Measurements from ENCODE around the gene CADM3.

The CADM3 gene

GRCh38 chr1:159173320-159173719 lies 1.9 kb downstream of the CADM3 start:
- H3K4me3 ChIP-seq (ENCODE audit: low read depth, low read length), result no peak overlapping the region
- TF ChIP-seq, protein P1, sequence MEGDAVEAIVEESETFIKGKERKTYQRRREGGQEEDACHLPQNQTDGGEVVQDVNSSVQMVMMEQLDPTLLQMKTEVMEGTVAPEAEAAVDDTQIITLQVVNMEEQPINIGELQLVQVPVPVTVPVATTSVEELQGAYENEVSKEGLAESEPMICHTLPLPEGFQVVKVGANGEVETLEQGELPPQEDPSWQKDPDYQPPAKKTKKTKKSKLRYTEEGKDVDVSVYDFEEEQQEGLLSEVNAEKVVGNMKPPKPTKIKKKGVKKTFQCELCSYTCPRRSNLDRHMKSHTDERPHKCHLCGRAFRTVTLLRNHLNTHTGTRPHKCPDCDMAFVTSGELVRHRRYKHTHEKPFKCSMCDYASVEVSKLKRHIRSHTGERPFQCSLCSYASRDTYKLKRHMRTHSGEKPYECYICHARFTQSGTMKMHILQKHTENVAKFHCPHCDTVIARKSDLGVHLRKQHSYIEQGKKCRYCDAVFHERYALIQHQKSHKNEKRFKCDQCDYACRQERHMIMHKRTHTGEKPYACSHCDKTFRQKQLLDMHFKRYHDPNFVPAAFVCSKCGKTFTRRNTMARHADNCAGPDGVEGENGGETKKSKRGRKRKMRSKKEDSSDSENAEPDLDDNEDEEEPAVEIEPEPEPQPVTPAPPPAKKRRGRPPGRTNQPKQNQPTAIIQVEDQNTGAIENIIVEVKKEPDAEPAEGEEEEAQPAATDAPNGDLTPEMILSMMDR (IDR thresholded peaks at IDR 0.05; ENCODE audit: low read depth, low read length, missing control alignments), result no peak
- DNase-seq (ENCODE audit: low read depth), result no peak

- H3K4me3 ChIP-seq (ENCODE audit: low read depth, low read length), result no peak overlapping the region
- DNase-seq (ENCODE audit: low read depth), result no peak
- TF ChIP-seq, protein P1 (IDR thresholded peaks at IDR 0.05; ENCODE audit: low read depth, low read length, missing control alignments), result no peak
These were observed 4.2 kb downstream of the CADM3 start for GRCh38 chr1:159175571-159175970.

- no peak for DNase-seq (ENCODE audit: low read depth)
- TF ChIP-seq, protein P1 (IDR thresholded peaks at IDR 0.05; ENCODE audit: low read depth, low read length, missing control alignments), result no peak
- no peak overlapping the region for H3K4me3 ChIP-seq (ENCODE audit: low read depth, low read length)
These were observed 6.0 kb downstream of the CADM3 start for GRCh38 chr1:159177272-159177907.

DNA sequence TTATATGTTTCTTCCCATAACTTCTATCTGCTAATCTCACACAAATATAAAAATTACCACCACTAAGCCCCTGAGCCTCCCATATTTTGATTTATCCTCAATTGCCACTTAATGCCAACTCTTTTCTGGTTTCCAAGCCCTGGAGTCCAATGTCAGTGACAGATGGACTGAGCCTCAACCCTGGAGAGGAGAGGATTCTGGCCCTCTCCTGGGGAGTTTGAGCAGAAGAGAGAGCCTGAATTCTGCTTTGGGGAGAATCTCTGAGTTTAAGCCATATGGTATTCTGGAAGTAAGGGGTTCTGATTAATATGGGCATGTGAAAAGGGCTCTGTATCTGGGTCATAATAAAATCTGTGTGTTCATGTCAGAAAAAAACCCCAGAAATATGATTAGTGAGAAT lies 8.5 kb downstream of the CADM3 start:
- DNase-seq (ENCODE audit: low read depth), result no peak
- no peak overlapping the region for H3K4me3 ChIP-seq (ENCODE audit: low read depth, low read length)
- TF ChIP-seq, protein P1 (IDR thresholded peaks at IDR 0.05; ENCODE audit: low read depth, low read length, missing control alignments), result no peak

DNA sequence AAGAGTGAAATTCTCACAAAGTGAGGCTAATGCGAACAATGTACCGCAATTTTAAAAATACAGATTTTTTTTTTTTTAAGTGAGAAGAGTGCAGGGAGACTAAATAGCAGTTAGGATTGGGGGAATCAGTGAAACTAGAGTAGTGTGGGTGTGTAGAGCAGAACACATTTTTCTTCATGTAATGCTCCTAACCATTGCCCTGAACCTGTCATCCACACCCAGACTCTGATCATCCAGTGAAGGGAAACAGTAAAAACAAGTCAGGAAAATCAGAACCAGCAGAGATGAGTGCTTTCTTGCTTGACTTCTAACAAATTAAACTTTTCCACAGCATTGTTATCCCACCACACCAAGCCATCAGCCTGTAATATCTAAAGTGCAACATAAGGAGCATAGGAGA lies 9.1 kb downstream of the CADM3 start:
- H3K4me3 ChIP-seq (ENCODE audit: low read depth, low read length), result no peak overlapping the region
- TF ChIP-seq, protein P1 (IDR thresholded peaks at IDR 0.05; ENCODE audit: low read depth, low read length, missing control alignments), result no peak
- no peak for DNase-seq (ENCODE audit: low read depth)

DNA sequence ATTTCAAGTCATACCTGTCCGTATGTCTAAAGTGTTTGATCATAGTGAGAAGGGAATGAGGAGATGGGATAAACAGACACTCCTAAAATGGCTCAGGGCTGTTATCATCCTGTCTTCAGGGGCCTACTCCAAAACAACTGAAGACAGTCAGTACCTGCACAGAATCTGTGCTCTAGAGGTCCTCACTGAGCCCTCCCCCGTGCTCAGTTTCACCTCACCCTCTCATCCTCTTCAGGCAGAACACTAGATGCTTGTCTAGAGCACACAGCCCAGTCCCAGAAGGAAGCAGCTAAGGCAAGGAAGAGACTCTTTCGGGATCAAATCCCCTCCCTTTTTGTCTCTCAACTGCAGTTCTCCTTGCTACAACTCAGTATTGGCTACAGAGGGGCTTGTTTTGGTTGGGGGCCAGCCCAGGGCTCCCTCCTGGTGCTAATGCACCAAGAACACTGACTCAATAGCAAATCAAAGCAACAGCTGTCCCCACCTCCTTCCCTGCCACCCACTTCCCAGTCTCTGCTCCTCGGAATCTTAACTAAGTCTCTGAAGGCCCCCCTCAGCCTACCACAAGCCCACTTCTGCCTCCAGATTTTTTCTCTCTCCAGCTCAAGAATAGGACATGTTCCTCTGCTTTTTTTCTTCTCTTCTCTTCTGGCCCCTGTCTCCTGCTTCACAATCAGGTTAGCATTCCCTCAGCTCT lies 10.1 kb downstream of the CADM3 start:
- TF ChIP-seq, protein P1 (IDR thresholded peaks at IDR 0.05; ENCODE audit: low read depth, low read length, missing control alignments), result no peak
- no peak for DNase-seq (ENCODE audit: low read depth)
- no peak overlapping the region for H3K4me3 ChIP-seq (ENCODE audit: low read depth, low read length)

- TF ChIP-seq, protein P1 (IDR thresholded peaks at IDR 0.05; ENCODE audit: low read depth, low read length, missing control alignments), result no peak
- no peak overlapping the region for H3K4me3 ChIP-seq (ENCODE audit: low read depth, low read length)
- no peak for DNase-seq (ENCODE audit: low read depth)
These were observed 12.8 kb downstream of the CADM3 start for GRCh38 chr1:159184201-159184600.

Data from GM12864 (cell line).